Neural progenitor cell (in vitro differentiated cells): ENCODE results near the gene PIK3R6. TPM values are rescaled to one million over a fixed set of nuclear protein-coding genes. Genes with fewer than 3 reads are reported as not detected.

Source experiments
- DNase-seq: peaks from one replicate; pipeline ENCODE4 v3.0.0-alpha.2; 2016; ENCODE audit warnings: low spot score
- H2AFZ ChIP-seq: fragments of 200-600 bp; sonication (generic); replicated peaks from 2 replicates; pipeline ENCODE4 v1.6.1; 2016; ENCODE audit warnings: antibody characterized with exemption
- H3F3A ChIP-seq: fragments of 200-600 bp; sonication (generic); 2 replicates; pipeline ENCODE4 v1.6.1; 2016; ENCODE audit warnings: antibody characterized with exemption, low read depth
- H3K27ac ChIP-seq: fragments of 200-600 bp; sonication (generic); 2 replicates; pipeline ENCODE4 v1.5.1; 2016; ENCODE audit warnings: mild to moderate bottlenecking
- H3K27me3 ChIP-seq: fragments of 200-600 bp; sonication (generic); 2 replicates; pipeline ENCODE4 v1.6.1; 2016; ENCODE audit warnings: mild to moderate bottlenecking, moderate library complexity
- H3K36me3 ChIP-seq: fragments of 200-600 bp; sonication (generic); 2 replicates; pipeline ENCODE4 v1.5.1; 2016
- H3K4me1 ChIP-seq: fragments of 200-600 bp; sonication (generic); 2 replicates; pipeline ENCODE4 v1.6.1; 2016; ENCODE audit warnings: mixed run types
- H3K4me2 ChIP-seq: fragments of 200-600 bp; sonication (generic); 2 replicates; pipeline ENCODE4 v1.6.1; 2016
- H3K4me3 ChIP-seq: fragments of 200-600 bp; sonication (generic); 2 replicates; pipeline ENCODE4 v1.5.1; 2016
- H3K79me2 ChIP-seq: fragments of 200-600 bp; sonication (generic); 2 replicates; pipeline ENCODE4 v1.6.1; 2016; ENCODE audit warnings: low read depth
- H3K9ac ChIP-seq: fragments of 200-600 bp; sonication (generic); 2 replicates; pipeline ENCODE4 v1.6.1; 2016
- H3K9me3 ChIP-seq: fragments of 200-600 bp; sonication (generic); 2 replicates; pipeline ENCODE4 v1.5.1; 2016; ENCODE audit warnings: low read depth
- H4K20me1 ChIP-seq: fragments of 200-600 bp; sonication (generic); 2 replicates; pipeline ENCODE4 v1.6.1; 2016; ENCODE audit warnings: low read depth
- H3K27ac Mint-ChIP-seq: 3 replicates; pipeline ENCODE4 v1.8.0; 2021; ENCODE audit warnings: mixed read lengths
- H3K27me3 Mint-ChIP-seq: 2 replicates; pipeline ENCODE4 v1.8.0; 2022; ENCODE audit warnings: low read depth, mild to moderate bottlenecking, inconsistent platforms, moderate library complexity, mixed read lengths; ENCODE audit not compliant: insufficient read depth
- H3K36me3 Mint-ChIP-seq: 3 replicates; pipeline ENCODE4 v1.8.0; 2021; ENCODE audit warnings: mixed read lengths
- H3K4me1 Mint-ChIP-seq: 3 replicates; pipeline ENCODE4 v1.8.0; 2021; ENCODE audit warnings: mixed read lengths
- H3K4me3 Mint-ChIP-seq: 3 replicates; pipeline ENCODE4 v1.8.0; 2021; ENCODE audit warnings: mild to moderate bottlenecking, moderate library complexity, mixed read lengths
- H3K9me3 Mint-ChIP-seq: 3 replicates; pipeline ENCODE4 v1.8.0; 2020; ENCODE audit warnings: mixed read lengths
- EZH2 ChIP-seq: fragments of 200-600 bp; sonication (generic); IDR thresholded peaks from 2 replicates; pipeline ENCODE4 v1.6.1; 2017; ENCODE audit warnings: antibody characterized with exemption, mild to moderate bottlenecking, moderate library complexity
- EZH2phosphoT487 ChIP-seq: fragments of 200-600 bp; sonication (generic); IDR thresholded peaks from 2 replicates; pipeline ENCODE4 v1.6.1; 2017; ENCODE audit warnings: antibody characterized with exemption
- total RNA-seq: library from RNA; depleted of rRNA; stranded (reverse); fragments of >200 nt; gene quantifications from 2 replicates; pipeline ENCODE4 v1.2.3, GENCODE V29; 2015; ENCODE audit warnings: low replicate concordance
- TF ChIP-seq, protein P1 (sequence below): fragments of 200-600 bp; sonication (generic); IDR thresholded peaks from 2 replicates; pipeline ENCODE4 v1.5.1; 2017; ENCODE audit warnings: antibody characterized with exemption, mild to moderate bottlenecking

Gene PIK3R6
- total RNA-seq, 1 donor from 2014 or later = not detected

DNA sequence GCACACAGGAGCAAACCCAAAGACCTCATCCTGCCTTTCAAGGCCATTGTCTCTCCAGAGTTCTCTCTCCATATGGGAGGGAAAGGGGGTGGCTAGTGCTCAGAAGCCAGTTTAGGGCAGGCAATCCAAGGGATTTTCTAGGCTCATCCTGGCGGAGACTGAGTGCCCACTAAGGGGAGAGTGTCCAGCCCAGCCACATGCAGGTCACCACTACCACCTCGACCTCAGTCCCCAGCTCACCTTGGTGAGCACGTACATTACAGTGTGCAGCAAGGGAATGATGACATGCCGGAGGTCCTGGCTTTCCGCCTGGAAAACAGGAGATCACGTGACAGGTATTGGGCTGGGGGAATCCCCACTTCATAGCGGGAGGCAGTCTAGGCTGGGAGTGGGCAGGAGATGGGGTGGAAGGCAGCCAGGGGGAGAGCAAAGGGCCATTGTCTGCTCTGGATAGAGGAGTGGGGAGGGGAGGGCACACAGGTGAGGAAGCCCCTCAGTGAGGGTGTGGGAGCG, 29.9 kb downstream of the PIK3R6 start:
- Mint-ChIP-seq H3K27ac (no peak overlapping the region), H3K27me3 (peaks cover 7% of the 10 kb centered on the region), H3K9me3 (peaks cover 2% of the 10 kb centered on the region), H3K36me3 (no peaks in the 10 kb centered on the region), H3K4me1 (peaks cover 3% of the 10 kb centered on the region), H3K4me3 (peak overlapping the region; percentile 39)
- TF ChIP-seq, protein P1, sequence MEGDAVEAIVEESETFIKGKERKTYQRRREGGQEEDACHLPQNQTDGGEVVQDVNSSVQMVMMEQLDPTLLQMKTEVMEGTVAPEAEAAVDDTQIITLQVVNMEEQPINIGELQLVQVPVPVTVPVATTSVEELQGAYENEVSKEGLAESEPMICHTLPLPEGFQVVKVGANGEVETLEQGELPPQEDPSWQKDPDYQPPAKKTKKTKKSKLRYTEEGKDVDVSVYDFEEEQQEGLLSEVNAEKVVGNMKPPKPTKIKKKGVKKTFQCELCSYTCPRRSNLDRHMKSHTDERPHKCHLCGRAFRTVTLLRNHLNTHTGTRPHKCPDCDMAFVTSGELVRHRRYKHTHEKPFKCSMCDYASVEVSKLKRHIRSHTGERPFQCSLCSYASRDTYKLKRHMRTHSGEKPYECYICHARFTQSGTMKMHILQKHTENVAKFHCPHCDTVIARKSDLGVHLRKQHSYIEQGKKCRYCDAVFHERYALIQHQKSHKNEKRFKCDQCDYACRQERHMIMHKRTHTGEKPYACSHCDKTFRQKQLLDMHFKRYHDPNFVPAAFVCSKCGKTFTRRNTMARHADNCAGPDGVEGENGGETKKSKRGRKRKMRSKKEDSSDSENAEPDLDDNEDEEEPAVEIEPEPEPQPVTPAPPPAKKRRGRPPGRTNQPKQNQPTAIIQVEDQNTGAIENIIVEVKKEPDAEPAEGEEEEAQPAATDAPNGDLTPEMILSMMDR = no peak
- no peak for TF ChIP-seq EZH2
- TF ChIP-seq EZH2phosphoT487 = no peak
- Histone ChIP-seq H2AFZ (no peak overlapping the region), H3K79me2 (no peaks in the 10 kb centered on the region), H3K27me3 (no peaks in the 10 kb centered on the region), H3K9ac (no peak overlapping the region), H4K20me1 (no peaks in the 10 kb centered on the region), H3K9me3 (no peaks in the 10 kb centered on the region), H3K4me1 (no peaks in the 10 kb centered on the region), H3F3A (no peaks in the 10 kb centered on the region), H3K4me2 (no peak overlapping the region), H3K27ac (no peak overlapping the region), H3K36me3 (no peaks in the 10 kb centered on the region), H3K4me3 (no peak overlapping the region)
- DNase-seq = no peak

DNA sequence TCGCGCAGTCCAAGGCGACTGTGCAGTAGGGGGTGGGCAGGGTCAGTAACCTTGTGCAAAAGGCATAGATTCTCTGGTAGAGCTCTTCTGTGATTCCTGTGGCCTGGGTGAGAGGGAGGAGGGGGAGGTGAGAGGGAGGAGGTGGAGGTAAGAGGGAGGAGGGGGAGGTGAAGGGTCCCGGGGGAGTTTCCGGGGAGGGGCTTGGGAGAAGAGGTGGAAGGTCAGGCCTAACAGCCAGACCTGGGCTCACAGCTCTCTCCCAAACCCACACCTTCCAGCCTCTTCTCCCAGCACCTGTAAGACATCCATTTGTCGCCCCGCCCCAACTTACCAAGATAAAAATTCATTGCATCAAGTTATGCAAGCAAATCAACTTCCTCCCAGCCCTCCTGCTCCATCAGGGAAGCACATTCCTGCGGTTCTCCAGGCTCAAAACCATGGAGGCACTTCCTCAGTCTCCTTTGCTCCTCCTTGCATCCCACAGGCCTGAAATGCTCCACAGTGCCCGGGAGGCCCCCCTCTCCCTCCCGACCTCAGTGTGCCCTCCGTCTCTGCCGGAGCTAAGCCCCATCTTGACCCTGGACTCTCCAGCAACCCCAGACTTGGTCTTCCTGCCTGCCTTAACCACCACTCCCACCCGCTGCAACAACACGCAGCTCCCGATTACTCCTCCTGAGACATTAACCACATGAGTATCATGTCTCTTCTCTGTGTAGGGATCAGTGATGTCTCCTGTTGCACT, 30.5 kb downstream of the PIK3R6 start:
- no peaks in the 10 kb centered on the region for H3F3A ChIP-seq
- Mint-ChIP-seq H3K36me3 (no peaks in the 10 kb centered on the region), H3K27me3 (peaks cover 7% of the 10 kb centered on the region), H3K9me3 (peaks cover 2% of the 10 kb centered on the region), H3K4me1 (peaks cover 3% of the 10 kb centered on the region), H3K4me3 (no peak overlapping the region), H3K27ac (no peak overlapping the region)
- H3K4me1 ChIP-seq = no peaks in the 10 kb centered on the region
- H3K4me3 ChIP-seq = no peak overlapping the region
- no peak overlapping the region for H2AFZ ChIP-seq
- DNase-seq = no peak
- H3K27ac ChIP-seq = no peak overlapping the region
- H3K36me3 ChIP-seq = no peaks in the 10 kb centered on the region
- no peaks in the 10 kb centered on the region for H3K9me3 ChIP-seq
- no peak overlapping the region for H3K4me2 ChIP-seq
- H3K9ac ChIP-seq = no peak overlapping the region
- H3K27me3 ChIP-seq = no peaks in the 10 kb centered on the region
- H4K20me1 ChIP-seq = no peaks in the 10 kb centered on the region
- H3K79me2 ChIP-seq = no peaks in the 10 kb centered on the region
- TF ChIP-seq EZH2phosphoT487 (no peak), EZH2 (no peak)
- TF ChIP-seq, protein P1 = no peak

DNA sequence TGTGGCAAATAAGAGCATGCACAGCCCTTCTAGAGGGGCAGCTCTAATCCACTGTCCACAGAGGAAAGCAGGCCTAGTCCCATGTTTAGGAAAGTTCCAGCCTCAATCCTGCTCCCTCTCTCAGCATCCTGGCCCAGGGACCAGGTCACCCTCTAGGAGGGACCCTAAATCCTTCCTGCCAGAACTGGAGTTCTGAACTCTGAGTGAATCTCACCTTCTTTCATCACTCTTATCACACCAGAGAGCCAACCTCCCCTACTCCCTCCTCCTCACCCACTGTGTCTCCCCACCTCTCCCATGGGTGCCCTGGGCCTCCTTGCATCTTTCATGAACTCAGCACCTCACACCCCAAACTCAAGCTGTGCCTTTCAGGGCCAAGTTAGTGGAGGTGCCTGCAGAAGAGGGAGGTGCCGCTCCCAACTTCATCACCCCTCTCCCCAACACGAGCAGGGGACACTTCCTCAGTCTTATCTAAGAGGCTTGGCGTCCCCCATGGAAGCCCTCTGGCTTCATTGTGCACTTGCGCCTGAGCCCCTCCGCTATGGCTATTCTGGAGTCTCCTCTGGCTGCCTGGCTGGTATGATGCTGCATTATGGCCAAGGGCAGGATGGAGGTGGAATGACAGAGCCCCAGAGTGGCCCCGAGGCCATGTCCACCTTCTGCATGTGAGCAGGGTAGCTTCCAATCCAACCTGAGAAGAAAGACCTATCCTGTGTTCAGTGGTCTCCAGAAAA, 31.7 kb downstream of the PIK3R6 start:
- peaks cover 10% of the 10 kb centered on the region for H3K27me3 Mint-ChIP-seq
- no peaks in the 10 kb centered on the region for H3K9me3 Mint-ChIP-seq
- Histone ChIP-seq H3K4me2 (no peak overlapping the region), H3K4me3 (no peak overlapping the region), H3K27me3 (no peaks in the 10 kb centered on the region), H3K79me2 (no peaks in the 10 kb centered on the region), H3K9me3 (no peaks in the 10 kb centered on the region), H3K27ac (no peak overlapping the region), H3K36me3 (no peaks in the 10 kb centered on the region), H3K4me1 (no peaks in the 10 kb centered on the region), H3K9ac (no peak overlapping the region), H3F3A (no peaks in the 10 kb centered on the region), H2AFZ (no peak overlapping the region), H4K20me1 (no peaks in the 10 kb centered on the region)
- H3K4me1 Mint-ChIP-seq = peaks cover 3% of the 10 kb centered on the region
- no peak overlapping the region for H3K4me3 Mint-ChIP-seq
- DNase-seq = no peak
- TF ChIP-seq, protein P1 = no peak
- TF ChIP-seq EZH2phosphoT487 = no peak
- TF ChIP-seq EZH2 = no peak
- H3K36me3 Mint-ChIP-seq = no peaks in the 10 kb centered on the region
- H3K27ac Mint-ChIP-seq = no peak overlapping the region
